ENCODE results near the gene DIP2B. TPM values are rescaled to one million over a fixed set of nuclear protein-coding genes. Genes with fewer than 3 reads are reported as not detected.
"Not testable (repeated sequence)": the region's sequence is repeated elsewhere in the genome, so short reads cannot be mapped to it uniquely, and the experiment has no call there.

The DIP2B gene
- total RNA-seq, 4 donors from 2014 or later, result 68.6 to 97.2 (median 73.7) TPM

- Histone ChIP-seq H3K27ac (peak overlapping the region; percentile 84), H3K27me3 (no peaks in the 10 kb centered on the region), H3K4me1 (peaks cover 64% of the 10 kb centered on the region), H3K9me3 (no peaks in the 10 kb centered on the region), H3K4me3 (peak overlapping the region; percentile 16), H3K36me3 (no peaks in the 10 kb centered on the region)
- TF ChIP-seq CTCF (IDR thresholded peaks at IDR 0.05), result no peak
- TF ChIP-seq EP300 (IDR thresholded peaks at IDR 0.05), result no peak
- TF ChIP-seq POLR2AphosphoS5 (IDR thresholded peaks at IDR 0.05), result no peak
- no peak for TF ChIP-seq POLR2A (IDR thresholded peaks at IDR 0.05)
- no peak for DNase-seq (ENCODE audit: low spot score in 2 of 2)
- 42% methylated on average over 1 of the region's 1 CpG for WGBS
Observed at GRCh38 chr12:50537538-50537919, 32.7 kb downstream of the DIP2B start.

GRCh38 chr12:50538182-50538581, 33.4 kb downstream of the DIP2B start:
- TF ChIP-seq POLR2A (IDR thresholded peaks at IDR 0.05) (no peak), POLR2AphosphoS5 (IDR thresholded peaks at IDR 0.05) (no peak), EP300 (IDR thresholded peaks at IDR 0.05) (no peak), CTCF (IDR thresholded peaks at IDR 0.05) (no peak)
- Histone ChIP-seq H3K27ac (peak overlapping the region; percentile 84), H3K27me3 (no peaks in the 10 kb centered on the region), H3K4me3 (peak overlapping the region; percentile 16), H3K4me1 (peaks cover 66% of the 10 kb centered on the region), H3K9me3 (no peaks in the 10 kb centered on the region), H3K36me3 (no peaks in the 10 kb centered on the region)
- no peak for DNase-seq (ENCODE audit: low spot score in 2 of 2)
- WGBS, result 61% methylated on average over 3 of the region's 3 CpGs

GRCh38 chr12:50541139-50541538, 36.4 kb downstream of the DIP2B start:
- DNase-seq (ENCODE audit: low spot score in 2 of 2), result no peak
- Histone ChIP-seq H3K4me1 (peaks cover 57% of the 10 kb centered on the region), H3K27ac (peak overlapping the region; percentile 77), H3K27me3 (no peaks in the 10 kb centered on the region), H3K4me3 (no peak overlapping the region), H3K36me3 (no peaks in the 10 kb centered on the region), H3K9me3 (no peaks in the 10 kb centered on the region)
- TF ChIP-seq EP300 (IDR thresholded peaks at IDR 0.05) (no peak), CTCF (IDR thresholded peaks at IDR 0.05) (no peak), POLR2A (IDR thresholded peaks at IDR 0.05) (no peak), POLR2AphosphoS5 (IDR thresholded peaks at IDR 0.05) (no peak)

- Histone ChIP-seq H3K9me3 (no peaks in the 10 kb centered on the region), H3K36me3 (no peaks in the 10 kb centered on the region), H3K4me3 (no peak overlapping the region), H3K27me3 (no peaks in the 10 kb centered on the region), H3K27ac (peak overlapping the region; percentile 85), H3K4me1 (peaks cover 63% of the 10 kb centered on the region)
- TF ChIP-seq CTCF (IDR thresholded peaks at IDR 0.05) (no peak), POLR2AphosphoS5 (IDR thresholded peaks at IDR 0.05) (peak in 1 of 3 donors; percentile 22)
- WGBS, result 49% methylated on average over 1 of the region's 1 CpG
- no peak for DNase-seq (ENCODE audit: low spot score in 2 of 2)
Observed at GRCh38 chr12:50542448-50542847, 37.7 kb downstream of the DIP2B start.

DNA sequence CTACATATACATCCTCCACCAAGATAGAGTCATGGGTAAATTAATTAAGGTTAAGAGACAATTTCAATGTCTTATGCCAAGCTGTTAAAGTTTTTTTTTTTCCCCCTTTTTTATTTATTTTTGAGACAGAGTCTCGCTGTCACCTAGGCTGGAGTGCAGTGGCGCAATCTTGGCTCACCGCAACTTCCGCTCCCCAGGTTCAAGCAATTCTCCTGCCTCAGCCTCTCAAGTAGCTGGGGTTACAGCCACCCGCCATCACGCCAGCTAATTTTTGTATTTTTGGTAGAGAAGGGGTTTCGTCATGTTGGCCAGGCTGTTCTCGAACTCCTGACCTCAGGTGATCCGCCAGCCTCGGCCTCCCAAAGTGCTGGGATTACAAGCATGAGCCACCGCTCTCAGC, 38.4 kb downstream of the DIP2B start:
- not testable (repeated sequence) for H3K4me3 ChIP-seq; H3K36me3 ChIP-seq; H3K27me3 ChIP-seq; DNase-seq (ENCODE audit: low spot score in 2 of 2); H3K9me3 ChIP-seq
- Histone ChIP-seq H3K4me1 (peaks cover 56% of the 10 kb centered on the region), H3K27ac (peak overlapping the region; percentile 85)
- 94% methylated on average over 11 of the region's 11 CpGs for WGBS

DNA sequence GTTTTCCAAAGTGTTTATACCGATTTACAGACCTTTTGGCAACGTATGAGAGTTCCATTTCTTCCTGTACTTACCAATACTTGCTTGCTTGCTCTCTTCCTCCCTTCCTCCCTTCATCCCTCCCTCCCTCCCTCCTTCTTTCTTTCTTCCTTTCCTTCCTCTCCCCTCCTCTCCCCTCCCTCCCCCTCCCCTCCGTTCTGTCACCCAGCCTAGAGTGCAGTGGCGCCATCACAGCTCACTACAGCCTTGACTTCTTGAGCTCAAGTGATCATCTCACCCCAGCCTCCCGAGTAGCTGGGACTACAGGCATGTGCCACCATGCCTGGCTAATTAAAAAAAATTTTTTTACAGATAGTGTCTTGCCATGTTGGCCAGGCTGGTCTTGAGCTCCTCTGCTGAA, 40.4 kb downstream of the DIP2B start:
- Histone ChIP-seq H3K4me1 (peaks cover 44% of the 10 kb centered on the region), H3K4me3 (no peak overlapping the region), H3K9me3 (no peaks in the 10 kb centered on the region), H3K27ac (peak overlapping the region; percentile 29), H3K36me3 (no peaks in the 10 kb centered on the region), H3K27me3 (no peaks in the 10 kb centered on the region)
- 77% methylated on average over 5 of the region's 5 CpGs for WGBS
- no peak for TF ChIP-seq CTCF (IDR thresholded peaks at IDR 0.05)
- no peak for DNase-seq (ENCODE audit: low spot score in 2 of 2)

Measured in suprapubic skin (tissue), 4 donors.